Thyroid gland (tissue), 4 donors: Measurements from ENCODE around the gene NLRC5.

Experiments
- CTCF ChIP-seq, 6 experiments: fragments of 200-600 bp in 3 of 6; fragments of 450-650 bp in 3 of 6; sonication (generic) in 3 of 6; IDR thresholded peaks; one replicate each; pipeline ENCODE4 v1.5.1; 2016 to 2019; ENCODE audit warnings: antibody characterized with exemption in 6 of 6, mild to moderate bottlenecking in 2 of 6, inconsistent platforms in 1 of 6, moderate library complexity in 1 of 6
- POLR2A ChIP-seq, 2 donors: fragments of 450-650 bp; IDR thresholded peaks; one replicate each; pipeline ENCODE4 v1.6.1; 2017; ENCODE audit warnings: antibody characterized with exemption in 2 of 2, mild to moderate bottlenecking in 2 of 2, moderate library complexity in 1 of 2

GRCh38 chr16:56987692-56988091 is 1.7 kb upstream of the NLRC5 start:
- TF ChIP-seq CTCF (IDR thresholded peaks at IDR 0.05) (no peak), POLR2A (IDR thresholded peaks at IDR 0.05) (no peak)
